IPS DF 19.7 (cell line): ENCODE data around the gene KCTD16.

Experiments
- DNase-seq: peaks from one replicate; pipeline ENCODE4 v3.0.0-alpha.2; 2013; ENCODE audit warnings: low read depth, low spot score

The KCTD16 gene

DNA sequence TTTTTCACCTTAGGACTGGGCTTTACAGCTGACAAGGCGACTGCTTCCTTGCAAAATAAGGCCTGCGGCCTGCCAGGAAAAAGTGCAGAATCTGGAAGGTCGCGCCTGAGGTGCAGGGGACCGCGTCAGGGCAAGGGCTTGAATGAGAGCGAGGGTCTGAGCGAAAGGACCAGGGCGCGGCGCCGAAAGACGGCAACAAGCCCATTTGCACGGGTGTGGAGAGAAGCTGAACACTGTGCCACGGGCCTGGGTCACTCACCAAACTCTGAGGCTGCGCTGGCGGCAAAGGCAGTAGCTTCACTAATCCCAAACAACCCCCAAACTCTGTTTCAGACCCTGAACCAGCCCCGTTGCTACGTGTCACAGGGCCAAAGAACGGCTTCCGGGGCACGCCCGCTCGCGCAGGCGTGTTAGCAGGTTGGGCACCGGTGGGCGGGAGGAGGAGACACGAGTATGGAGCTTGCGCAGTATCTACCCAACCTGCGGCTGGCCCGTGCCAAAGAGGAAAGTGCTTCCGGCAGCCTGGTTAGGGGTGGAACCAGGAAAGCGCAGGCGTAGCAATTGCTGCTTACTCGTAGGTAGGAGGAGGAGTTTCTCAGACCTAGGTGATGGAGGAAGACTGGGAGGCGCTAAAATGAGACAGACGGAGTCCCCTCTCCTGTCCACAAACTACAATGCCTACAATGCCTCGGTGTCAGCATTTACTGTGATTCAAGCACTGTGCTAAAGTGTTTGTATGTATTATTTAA, at the start of gene KCTD16, which contains the start of gene YIPF5:
TSS of gene KCTD16 (plus strand) at position 598 of the 749 bp plus-strand sequence.
TSS of gene YIPF5 (minus strand) at position 384 of the 749 bp plus-strand sequence. CDS start 704 bp downstream, outside the sequence.
- peak; percentile 93 for DNase-seq

DNA sequence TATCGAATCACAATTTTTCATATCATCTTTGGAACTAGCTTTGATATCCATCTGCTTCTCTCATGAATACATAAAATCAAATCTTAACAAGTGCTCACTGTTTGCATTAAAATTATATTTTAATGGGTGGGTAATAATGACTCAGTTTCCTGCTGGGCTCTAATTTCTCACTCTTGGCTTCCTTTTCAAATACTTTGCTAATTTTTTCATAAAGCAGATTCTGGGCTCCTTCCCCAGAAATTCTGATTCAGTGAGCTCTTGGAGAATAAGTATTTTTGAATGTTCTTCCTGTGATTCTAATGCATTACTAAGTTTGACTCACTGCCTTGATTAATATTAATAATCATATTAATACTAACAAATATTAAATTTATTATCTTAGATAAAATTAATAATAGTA, 49.1 kb upstream of the KCTD16 start:
- DNase-seq = no peak

DNA sequence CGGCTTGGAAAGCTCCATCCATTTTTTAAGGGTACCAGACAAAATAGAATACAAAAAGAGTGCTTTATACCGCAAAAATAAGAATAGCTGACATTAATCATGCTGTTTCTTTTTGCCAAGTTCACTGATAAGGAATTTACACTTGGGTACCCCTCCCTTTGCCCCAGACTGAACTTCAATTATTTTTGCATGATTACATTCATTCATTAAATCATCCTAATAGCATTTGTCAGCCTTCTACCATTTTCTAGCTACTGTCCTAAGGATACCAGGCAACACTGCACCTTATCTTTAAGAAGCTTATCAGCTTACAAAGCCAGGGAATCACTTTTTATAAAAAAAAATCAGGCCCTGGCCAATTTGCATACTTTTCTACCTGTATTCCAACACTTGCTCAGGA, 48.6 kb upstream of the KCTD16 start:
- DNase-seq = no peak

DNA sequence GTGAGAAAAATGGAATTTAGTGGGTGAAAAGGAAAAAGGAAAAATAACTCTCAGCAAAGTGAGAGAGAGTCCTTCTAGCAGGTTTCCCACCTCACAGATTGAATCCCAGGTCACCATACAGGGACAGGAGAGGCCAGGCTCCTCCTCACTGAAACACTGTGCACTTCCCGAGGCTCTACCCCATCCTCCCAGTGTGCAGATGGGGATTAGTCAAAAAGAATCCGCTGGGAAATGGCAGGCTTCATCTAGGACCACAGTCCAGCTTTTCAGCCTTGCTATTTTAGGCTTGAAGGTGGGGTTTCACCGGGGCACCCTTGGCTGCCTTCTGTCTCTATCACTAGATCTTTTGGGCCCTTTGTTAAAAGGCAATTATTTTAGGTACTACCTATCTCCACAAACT, 48.0 kb upstream of the KCTD16 start:
- DNase-seq = no peak

DNA sequence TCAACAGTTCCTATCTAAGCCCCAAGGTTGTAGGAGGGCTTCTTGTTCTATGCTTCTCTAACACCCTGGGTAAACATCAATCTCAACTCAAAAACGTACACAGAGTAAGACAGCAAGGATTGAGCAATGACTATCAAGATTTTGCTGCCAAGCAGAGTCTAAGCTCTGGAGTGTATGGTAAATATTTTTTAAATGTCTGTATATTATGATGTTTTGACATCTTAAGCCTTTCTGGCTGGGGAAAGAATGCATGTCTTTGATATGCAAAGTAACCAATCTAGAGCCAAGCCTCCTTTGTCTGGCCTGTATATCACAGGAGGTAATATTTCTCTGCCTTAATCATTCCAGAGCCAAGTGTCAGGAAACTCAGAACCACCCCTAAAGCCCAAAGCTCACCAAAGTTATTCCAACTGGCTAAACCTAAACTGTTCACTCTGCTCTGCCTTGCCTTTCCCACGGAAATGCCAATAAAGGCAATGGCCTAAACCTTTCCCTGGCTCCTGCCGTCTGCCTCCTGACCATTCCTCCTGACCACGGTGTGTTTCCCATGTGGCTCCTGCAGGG, 45.4 kb upstream of the KCTD16 start:
- no peak for DNase-seq

- DNase-seq = no peak
Observed at GRCh38 chr5:144126707-144127106, 44.0 kb upstream of the KCTD16 start.

GRCh38 chr5:144128844-144129243, 41.8 kb upstream of the KCTD16 start:
- no peak for DNase-seq

- no peak for DNase-seq
Observed at GRCh38 chr5:144130306-144130705, 40.4 kb upstream of the KCTD16 start.

DNA sequence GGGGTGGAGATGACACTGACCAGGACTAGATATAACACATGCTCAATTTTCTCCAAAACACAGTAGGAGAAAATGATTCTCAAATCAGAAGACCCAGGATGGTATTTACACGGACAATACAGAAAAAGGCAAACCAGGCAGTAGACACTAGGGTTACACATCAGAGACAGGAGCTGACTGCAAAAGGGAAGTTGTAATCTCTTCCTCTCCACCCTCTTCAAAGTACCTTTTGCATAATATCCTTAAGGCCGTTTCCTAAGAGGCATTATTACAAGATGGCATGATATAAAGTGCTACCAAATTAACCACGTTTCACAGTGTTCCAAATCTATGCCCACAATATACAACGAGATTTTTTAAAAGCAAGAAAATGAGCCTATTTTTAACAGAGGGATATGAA, 39.4 kb upstream of the KCTD16 start:
- DNase-seq = no peak

GRCh38 chr5:144133050-144133633, 37.5 kb upstream of the KCTD16 start:
- no peak for DNase-seq

DNA sequence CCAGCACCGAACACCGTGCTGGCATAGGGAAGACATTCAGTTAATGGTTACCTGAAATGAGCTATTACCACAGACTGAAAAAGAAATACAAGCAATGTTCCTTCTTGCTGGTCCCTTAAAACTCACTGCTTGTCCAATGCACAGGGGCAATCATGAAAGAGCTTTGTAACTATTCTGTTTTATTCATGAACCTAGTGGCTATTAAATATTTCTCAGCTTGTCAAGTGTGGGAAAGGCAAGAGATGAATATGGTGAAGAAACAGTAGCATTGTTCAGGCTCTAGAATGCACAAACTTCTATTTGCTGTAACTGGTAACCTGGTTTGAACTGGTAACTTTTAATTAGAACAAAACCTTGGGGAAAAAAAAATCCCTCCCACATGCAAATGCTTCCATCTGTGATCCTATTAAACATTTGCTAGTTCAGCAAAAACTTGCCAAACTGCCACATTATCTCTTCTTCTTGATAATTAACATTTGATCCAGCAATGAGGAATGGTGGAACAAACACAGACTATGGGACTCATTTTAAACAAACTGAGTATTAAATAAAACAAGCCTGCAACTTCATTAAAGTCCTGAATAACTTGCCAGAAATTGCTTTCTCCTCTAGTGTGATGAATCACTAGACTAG, 36.4 kb upstream of the KCTD16 start:
- no peak for DNase-seq

GRCh38 chr5:144135113-144135762, 35.4 kb upstream of the KCTD16 start:
- DNase-seq = no peak

DNA sequence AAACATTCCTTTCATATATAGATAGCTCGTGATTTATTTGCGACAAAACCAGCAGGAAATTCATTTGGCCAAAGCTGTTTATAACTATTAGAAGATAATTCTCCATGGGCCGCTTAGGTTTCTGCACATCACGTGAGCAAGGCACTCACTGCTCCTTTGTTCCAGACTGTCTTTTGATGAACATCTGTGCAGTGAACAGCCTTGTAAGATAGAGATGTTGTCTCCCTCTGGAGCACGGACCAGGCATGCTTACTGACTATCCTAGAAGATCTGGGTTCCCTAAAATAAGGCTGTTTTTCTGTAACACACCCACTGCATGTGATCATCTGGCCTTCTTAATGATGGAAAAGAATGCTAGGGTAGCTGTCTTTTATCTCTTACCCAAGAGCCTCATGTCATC, 31.1 kb upstream of the KCTD16 start:
- DNase-seq = no peak

- DNase-seq = no peak
Observed at GRCh38 chr5:144141585-144141984, 29.1 kb upstream of the KCTD16 start.

DNA sequence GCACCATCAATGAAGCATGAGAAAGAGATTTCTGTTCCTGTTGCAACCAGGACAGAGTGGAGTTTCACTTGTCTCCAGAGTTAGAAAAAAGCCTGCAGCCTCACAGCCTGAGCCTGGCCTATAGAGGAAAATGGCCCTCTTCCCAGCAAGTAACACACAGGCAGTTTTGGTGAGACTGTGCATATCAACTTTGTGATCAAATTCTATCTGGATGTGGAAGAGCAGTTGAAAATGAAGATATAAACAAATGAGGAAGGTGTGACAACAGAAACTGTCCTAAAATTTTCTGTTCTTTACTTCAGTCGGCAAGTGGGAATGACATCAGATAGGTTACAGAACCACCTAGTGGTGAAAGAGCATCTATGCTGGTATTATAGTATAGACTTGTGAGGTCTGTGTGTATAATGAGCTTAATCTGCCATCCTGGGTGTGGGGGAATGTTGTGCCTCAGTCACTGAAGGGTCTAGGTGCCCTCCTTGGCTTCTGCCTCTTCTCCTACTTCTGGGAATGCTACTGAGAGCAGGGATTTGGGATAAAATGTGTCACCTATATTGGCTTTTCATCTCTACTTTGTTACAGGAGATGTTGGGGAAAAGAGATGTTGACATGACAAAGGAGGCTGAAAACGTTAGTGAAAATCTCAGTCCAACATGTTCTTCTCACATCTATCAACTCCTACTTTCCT, 28.4 kb upstream of the KCTD16 start:
- no peak for DNase-seq

DNA sequence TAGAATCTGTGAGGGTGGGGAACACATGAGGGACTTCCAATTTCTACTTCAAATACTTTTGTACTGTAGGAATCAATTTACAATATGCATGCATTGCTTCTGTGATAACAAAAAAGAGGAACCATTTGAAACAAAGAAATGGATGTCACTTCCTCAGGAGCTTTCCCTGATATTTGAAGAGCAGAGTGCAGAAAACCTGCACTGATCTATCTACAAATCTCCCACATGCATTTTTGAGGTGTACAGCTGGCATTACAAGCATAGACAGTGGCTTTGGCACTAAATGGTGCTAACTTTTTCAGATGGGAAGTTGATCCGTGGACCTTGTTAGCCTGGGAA, 27.9 kb upstream of the KCTD16 start:
- DNase-seq = no peak

DNA sequence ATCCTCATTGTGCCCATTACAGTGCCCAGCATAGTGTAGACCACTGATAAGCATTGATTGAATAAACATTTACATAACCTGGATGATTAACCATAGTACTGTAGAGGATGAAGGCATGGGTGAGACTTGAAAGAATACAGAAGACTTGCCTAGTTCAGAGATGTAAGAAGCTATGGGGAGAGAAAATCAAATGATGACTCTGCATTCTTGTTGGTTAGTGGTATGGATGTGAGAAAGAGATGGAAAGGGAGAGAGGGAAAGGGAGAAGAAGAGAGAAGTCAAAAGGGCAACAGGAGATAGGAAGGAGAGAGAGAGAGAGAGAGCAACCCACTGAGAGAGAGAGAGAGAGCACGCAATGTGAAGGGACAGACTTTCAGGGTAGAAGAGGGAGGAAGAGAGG, 27.0 kb upstream of the KCTD16 start:
- DNase-seq = no peak

DNA sequence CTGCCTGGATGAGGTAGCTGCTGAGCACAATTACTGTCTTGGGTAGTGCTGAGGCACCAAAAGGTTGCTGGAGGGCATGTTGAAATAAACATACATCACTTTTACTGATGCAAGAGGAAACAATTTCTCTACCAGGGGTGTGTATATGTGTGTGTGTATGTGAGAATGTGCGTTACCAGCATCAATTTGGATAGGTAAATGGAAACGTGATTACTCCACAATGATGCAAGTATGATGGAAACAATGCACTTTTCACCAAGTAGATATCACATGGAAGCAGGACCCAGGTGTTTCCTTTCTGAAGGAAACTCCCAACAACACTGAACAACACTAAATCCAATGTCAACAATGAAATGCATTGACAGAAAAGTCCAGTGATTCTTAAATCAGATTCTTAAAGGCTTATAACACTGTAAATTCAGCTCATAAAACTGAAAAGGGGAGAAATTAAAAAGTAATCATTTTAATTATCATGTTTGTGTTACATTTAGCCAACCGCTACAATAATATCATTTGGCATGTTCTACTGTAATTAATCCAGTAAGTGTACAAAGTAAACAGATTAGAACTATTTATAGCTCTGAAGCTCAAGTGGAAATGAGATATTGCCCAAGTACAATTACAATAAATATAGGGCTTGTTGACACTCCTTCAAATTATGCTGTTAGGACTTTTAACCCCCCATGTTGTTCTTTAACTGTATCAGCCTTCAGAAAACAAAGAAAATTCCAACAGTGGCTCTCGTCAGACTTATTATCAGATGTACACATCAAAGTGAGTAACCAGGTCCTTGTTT, 25.5 kb upstream of the KCTD16 start:
- no peak for DNase-seq

- DNase-seq = no peak
Observed at GRCh38 chr5:144151026-144151425, 19.6 kb upstream of the KCTD16 start.

DNA sequence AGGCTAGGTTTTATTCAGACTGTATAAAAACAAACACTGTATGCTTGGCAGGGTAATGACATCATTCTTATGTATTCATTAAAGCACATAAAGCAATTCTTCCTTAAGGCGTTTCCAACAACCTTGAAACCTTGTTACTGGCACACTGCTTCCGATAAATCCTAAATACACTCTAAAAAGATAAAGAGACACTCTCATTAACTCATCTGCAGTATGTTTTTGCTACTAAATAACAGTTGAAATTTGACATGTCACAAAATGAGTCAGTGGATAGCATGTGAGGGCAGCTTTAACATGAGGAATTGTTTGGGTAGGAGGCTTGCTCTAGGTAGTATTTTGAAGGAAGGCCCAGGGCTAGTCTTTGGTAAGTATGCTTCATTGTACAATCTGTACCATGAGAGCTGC, 13.9 kb upstream of the KCTD16 start:
- no peak for DNase-seq

DNA sequence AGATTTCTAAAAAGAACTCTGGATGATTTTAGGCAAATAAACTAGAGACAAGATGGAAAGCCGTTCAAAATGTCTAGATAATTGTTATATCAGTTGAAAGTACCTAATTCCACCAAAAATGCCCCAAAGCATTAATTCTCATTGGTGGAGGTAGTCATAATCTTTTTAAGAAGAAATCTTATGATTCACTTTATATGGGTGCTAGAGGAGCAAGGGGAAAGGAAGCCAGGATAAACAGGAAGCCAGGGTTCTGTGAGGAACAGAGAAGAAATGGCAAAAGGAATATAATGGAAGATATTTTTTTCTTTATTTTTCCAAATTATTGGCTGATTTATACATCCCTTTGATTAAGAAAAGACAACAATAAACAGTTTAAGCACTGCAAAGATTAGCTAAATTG, 8.0 kb upstream of the KCTD16 start:
- DNase-seq = no peak
